Natural killer cell treated with Interleukin-12 subunit alpha and Interleukin-12 subunit beta and Interleukin-15 and Interleukin-18, amount 100 ng/mL, for 72 hours (primary cell): Measurements from ENCODE around the gene UNC5CL. TPM values are rescaled to one million over a fixed set of nuclear protein-coding genes. Genes with fewer than 3 reads are reported as not detected.
"Not testable (repeated sequence)": the region's sequence is repeated elsewhere in the genome, so short reads cannot be mapped to it uniquely, and the experiment has no call there.

Experiments used
- ATAC-seq, 2 donors: fragments of 150-1000 bp; cut with Tn5 transposase in 1 of 2; sonication (Bioruptor Pico), chemical (Tn5 transposase) in 1 of 2; 2 replicates each; pipeline ENCODE4 v1.10.0; 2021
- DNase-seq: peaks from one replicate; pipeline ENCODE4 v3.0.0; 2022; ENCODE audit warnings: low spot score
- H3K27ac Mint-ChIP-seq, 2 donors: 1 replicate in 1 of 2; 2 replicates in 1 of 2; pipeline ENCODE4 v1.8.0; 2022; ENCODE audit warnings: mixed read lengths in 2 of 2, mild to moderate bottlenecking in 1 of 2, moderate library complexity in 1 of 2
- H3K27me3 Mint-ChIP-seq, 2 donors: 1 replicate in 1 of 2; 2 replicates in 1 of 2; pipeline ENCODE4 v1.8.0; 2022; ENCODE audit warnings: mixed read lengths in 2 of 2
- H3K36me3 Mint-ChIP-seq: one replicate; pipeline ENCODE4 v1.8.0; 2022; ENCODE audit warnings: mixed read lengths
- H3K4me1 Mint-ChIP-seq, 2 donors: 1 replicate in 1 of 2; 2 replicates in 1 of 2; pipeline ENCODE4 v1.8.0; 2022; ENCODE audit warnings: low read depth in 2 of 2, mixed read lengths in 2 of 2, mild to moderate bottlenecking in 1 of 2
- H3K4me3 Mint-ChIP-seq: one replicate; pipeline ENCODE4 v1.8.0; 2022; ENCODE audit warnings: mixed read lengths
- H3K9me3 Mint-ChIP-seq: 2 replicates; pipeline ENCODE4 v1.8.0; 2022; ENCODE audit warnings: mixed read lengths
- total RNA-seq, 2 donors: library from RNA; stranded (reverse); gene quantifications; one replicate each; pipeline ENCODE4 v1.2.3, GENCODE V29; 2022

The UNC5CL gene
- total RNA-seq, 2 donors from 2014 or later = 2.4 to 5.0 TPM

GRCh38 chr6:41023114-41023513, 15.9 kb downstream of the UNC5CL start:
- ATAC-seq (no peak), DNase-seq (no peak)
- peaks cover 10 to 13% of the 10 kb centered on the region in 2 donors for H3K4me1 Mint-ChIP-seq
- H3K4me3 Mint-ChIP-seq = no peak overlapping the region
- peaks cover 0 to 3% of the 10 kb centered on the region in 2 donors for H3K27me3 Mint-ChIP-seq
- H3K9me3 Mint-ChIP-seq = no peaks in the 10 kb centered on the region
- no peak overlapping the region for H3K27ac Mint-ChIP-seq
- H3K36me3 Mint-ChIP-seq = no peaks in the 10 kb centered on the region

DNA sequence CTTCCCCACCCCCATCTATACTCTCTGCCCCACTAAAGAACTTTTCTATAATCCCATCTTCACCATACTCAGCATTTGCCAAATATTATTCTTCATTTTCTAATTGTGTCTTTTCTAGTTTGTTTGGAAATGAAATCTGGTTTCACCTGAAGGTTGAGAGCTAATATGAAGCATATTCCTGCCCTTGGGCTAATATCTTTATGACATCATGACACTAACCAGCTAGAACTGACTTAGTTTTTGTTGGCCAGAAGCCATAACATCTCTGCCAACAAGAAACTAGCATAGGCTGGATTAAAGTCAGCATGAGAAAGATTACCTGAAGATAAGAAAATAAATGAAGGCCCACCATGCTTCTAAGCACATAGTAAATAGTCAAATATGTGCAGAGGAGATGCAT, 16.7 kb downstream of the UNC5CL start:
- H3K9me3 Mint-ChIP-seq = no peaks in the 10 kb centered on the region
- no peak for ATAC-seq

DNA sequence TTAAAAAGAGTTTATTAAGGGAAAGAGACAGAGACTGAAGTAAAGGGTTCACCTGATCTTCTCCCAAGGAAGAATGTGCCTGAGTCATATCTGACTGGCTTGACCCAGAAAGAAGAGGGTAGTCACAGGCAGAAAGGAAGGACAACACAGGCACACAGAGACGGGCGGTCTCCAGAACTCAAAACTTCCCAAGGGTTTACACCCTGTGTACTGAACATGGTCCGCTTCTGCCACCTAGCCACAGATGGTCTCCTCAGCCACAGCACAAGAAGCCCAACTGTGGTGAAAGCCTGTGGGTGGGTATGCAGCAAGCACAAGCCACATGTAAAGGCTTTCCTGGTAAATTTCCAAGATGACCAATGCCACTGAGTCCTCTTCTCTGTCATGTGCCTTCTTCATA, 17.2 kb downstream of the UNC5CL start:
- no peak for ATAC-seq
- no peaks in the 10 kb centered on the region for H3K9me3 Mint-ChIP-seq
- no peak overlapping the region for H3K4me3 Mint-ChIP-seq
- H3K27ac Mint-ChIP-seq = no peak overlapping the region
- H3K36me3 Mint-ChIP-seq = no peaks in the 10 kb centered on the region
- peaks cover 0 to 3% of the 10 kb centered on the region in 2 donors for H3K27me3 Mint-ChIP-seq
- no peak for DNase-seq
- no peaks in the 10 kb centered on the region for H3K4me1 Mint-ChIP-seq

More for the DNA sequence above, 16.7 kb downstream of the UNC5CL start:
- Mint-ChIP-seq H3K4me3 (no peak overlapping the region), H3K4me1 (peaks cover 4% of the 10 kb centered on the region in 2 donors), H3K27me3 (peaks cover 0 to 3% of the 10 kb centered on the region in 2 donors), H3K27ac (no peak overlapping the region), H3K36me3 (no peaks in the 10 kb centered on the region)
- no peak for DNase-seq

DNA sequence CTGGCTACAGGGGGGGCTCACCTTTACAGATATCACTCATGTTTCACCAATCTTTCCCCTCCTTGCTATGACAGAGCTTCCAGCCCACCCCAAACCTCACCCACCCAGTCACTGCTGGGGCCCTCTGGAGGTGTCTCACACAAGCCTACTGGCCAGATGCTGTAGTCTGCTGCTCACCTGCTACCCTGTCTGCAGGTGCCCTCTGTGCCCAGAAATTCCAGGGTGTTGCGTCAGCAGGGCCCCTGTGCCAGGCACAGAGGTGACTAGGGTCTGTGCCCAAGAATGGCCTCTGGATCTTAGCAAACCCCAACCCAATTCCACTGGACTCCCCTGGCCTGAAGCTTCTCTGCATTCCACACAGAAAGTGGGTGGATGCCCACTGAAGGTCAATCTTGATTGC, 21.4 kb downstream of the UNC5CL start:
- ATAC-seq = no peak
- Mint-ChIP-seq H3K27ac (no peak overlapping the region), H3K27me3 (peaks cover 0 to 5% of the 10 kb centered on the region in 2 donors), H3K9me3 (no peaks in the 10 kb centered on the region), H3K4me1 (no peaks in the 10 kb centered on the region), H3K36me3 (no peaks in the 10 kb centered on the region), H3K4me3 (no peak overlapping the region)
- DNase-seq = no peak

GRCh38 chr6:41015860-41016259, 23.2 kb downstream of the UNC5CL start:
- not testable (repeated sequence) for H3K27ac Mint-ChIP-seq, H3K4me3 Mint-ChIP-seq, H3K9me3 Mint-ChIP-seq, DNase-seq, H3K4me1 Mint-ChIP-seq, H3K36me3 Mint-ChIP-seq, H3K27me3 Mint-ChIP-seq, ATAC-seq

GRCh38 chr6:41014780-41015179, 24.2 kb downstream of the UNC5CL start:
- ATAC-seq = no peak
- Mint-ChIP-seq H3K4me3 (no peak overlapping the region), H3K27me3 (peaks cover 6 to 7% of the 10 kb centered on the region in 2 donors), H3K27ac (no peak overlapping the region), H3K36me3 (no peaks in the 10 kb centered on the region), H3K4me1 (no peaks in the 10 kb centered on the region), H3K9me3 (no peaks in the 10 kb centered on the region)
- no peak for DNase-seq

DNA sequence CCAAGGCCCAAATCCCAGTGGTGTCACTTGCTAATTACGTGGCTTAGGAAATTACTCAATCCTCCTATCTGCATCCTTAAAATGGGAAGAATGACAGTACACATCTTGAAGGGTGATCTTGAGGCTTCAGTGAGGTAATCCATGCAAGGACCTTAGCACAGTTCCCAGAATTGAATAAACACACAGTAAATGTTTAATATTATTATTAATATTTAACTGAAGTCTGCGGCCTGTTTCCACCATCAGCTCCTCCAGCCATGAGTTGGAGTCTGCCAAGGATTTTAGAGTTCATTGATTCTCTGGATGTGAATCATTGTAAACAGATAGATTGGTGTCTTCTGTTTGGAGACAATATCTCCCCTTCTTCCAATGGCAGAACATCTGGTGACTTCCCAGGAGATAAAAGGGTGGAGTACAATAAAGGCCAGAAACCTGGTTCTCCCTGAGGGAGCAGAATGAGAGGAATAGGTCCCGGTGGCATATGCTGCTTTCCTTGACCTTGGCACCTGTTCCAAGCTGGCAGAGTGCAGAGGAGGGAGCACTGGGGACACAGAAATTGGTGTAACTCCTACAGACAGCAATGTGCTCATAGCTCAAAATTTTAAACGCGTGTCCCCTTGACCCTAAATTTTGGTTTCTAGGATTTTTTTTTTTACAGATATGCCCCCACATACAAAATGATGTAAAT, 25.4 kb downstream of the UNC5CL start:
- H3K9me3 Mint-ChIP-seq = no peaks in the 10 kb centered on the region
- no peaks in the 10 kb centered on the region for H3K36me3 Mint-ChIP-seq
- no peak overlapping the region for H3K4me3 Mint-ChIP-seq
- no peak for DNase-seq
- no peak overlapping the region for H3K27ac Mint-ChIP-seq
- H3K4me1 Mint-ChIP-seq = no peaks in the 10 kb centered on the region
- peaks cover 6 to 7% of the 10 kb centered on the region in 2 donors for H3K27me3 Mint-ChIP-seq
- ATAC-seq = no peak

DNA sequence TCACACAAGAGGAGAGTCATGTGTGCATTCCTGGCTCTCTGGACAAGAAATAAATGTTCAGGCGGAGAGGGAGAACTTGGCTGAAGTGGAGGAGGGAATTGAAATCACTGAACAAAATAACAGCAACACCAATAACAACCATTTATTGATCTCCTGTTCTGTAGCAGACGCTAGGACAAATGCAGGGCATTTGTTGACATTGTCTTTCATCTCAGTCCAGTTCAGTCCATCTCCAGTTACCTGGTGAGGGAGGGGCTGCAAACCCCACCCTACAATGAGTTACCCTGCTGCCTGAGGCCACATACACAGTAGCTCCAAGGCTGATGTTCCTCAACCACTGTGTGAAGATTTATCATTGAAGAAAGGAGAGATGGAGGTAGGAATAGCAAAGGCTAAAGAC, 27.3 kb downstream of the UNC5CL start:
- H3K9me3 Mint-ChIP-seq = no peaks in the 10 kb centered on the region

GRCh38 chr6:41009669-41010068, 29.4 kb downstream of the UNC5CL start:
- H3K4me3 Mint-ChIP-seq = no peak overlapping the region
- H3K4me1 Mint-ChIP-seq = no peaks in the 10 kb centered on the region
- peaks cover 8 to 15% of the 10 kb centered on the region in 2 donors for H3K27me3 Mint-ChIP-seq
- ATAC-seq (no peak), DNase-seq (no peak)
- no peak overlapping the region for H3K27ac Mint-ChIP-seq
- H3K9me3 Mint-ChIP-seq = no peaks in the 10 kb centered on the region
- H3K36me3 Mint-ChIP-seq = no peaks in the 10 kb centered on the region

More for the DNA sequence above, 27.3 kb downstream of the UNC5CL start:
- no peak overlapping the region for H3K27ac Mint-ChIP-seq
- H3K27me3 Mint-ChIP-seq = peaks cover 3 to 7% of the 10 kb centered on the region in 2 donors
- no peaks in the 10 kb centered on the region for H3K36me3 Mint-ChIP-seq
- DNase-seq = no peak
- H3K4me3 Mint-ChIP-seq = no peak overlapping the region
- no peaks in the 10 kb centered on the region for H3K4me1 Mint-ChIP-seq
- ATAC-seq = no peak

GRCh38 chr6:41008011-41008410, 31.0 kb downstream of the UNC5CL start:
- no peak for ATAC-seq
- H3K27me3 Mint-ChIP-seq = peaks cover 19 to 27% of the 10 kb centered on the region in 2 donors
- H3K4me1 Mint-ChIP-seq = no peaks in the 10 kb centered on the region
- no peak overlapping the region for H3K4me3 Mint-ChIP-seq
- no peak for DNase-seq
- H3K9me3 Mint-ChIP-seq = no peaks in the 10 kb centered on the region
- H3K36me3 Mint-ChIP-seq = no peaks in the 10 kb centered on the region
- no peak overlapping the region for H3K27ac Mint-ChIP-seq

GRCh38 chr6:41006980-41007379, 32.0 kb downstream of the UNC5CL start:
- H3K36me3 Mint-ChIP-seq, ATAC-seq, H3K27ac Mint-ChIP-seq, DNase-seq, H3K9me3 Mint-ChIP-seq, H3K4me1 Mint-ChIP-seq, H3K4me3 Mint-ChIP-seq: not testable (repeated sequence)
- H3K27me3 Mint-ChIP-seq = peaks cover 19 to 35% of the 10 kb centered on the region in 2 donors

DNA sequence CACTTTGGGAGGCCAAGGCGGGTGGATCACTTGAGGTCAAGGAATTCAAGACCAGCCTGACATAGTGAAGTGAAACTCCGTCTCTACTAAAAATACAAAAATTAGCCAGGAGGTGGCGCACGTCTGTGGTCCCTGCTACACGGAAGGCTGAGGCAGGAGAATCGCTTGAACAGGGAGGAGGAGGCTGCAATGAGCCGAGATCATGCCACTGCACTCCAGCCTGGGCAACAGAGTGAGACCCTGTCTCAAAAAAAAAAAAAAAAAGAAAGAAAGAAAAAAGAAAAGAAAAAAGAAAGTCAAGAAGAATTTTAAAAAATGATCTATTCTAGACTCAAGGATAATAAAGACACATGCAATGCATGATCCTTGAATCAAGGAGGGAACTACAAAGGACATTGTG, 32.8 kb downstream of the UNC5CL start:
- not testable (repeated sequence) for H3K4me3 Mint-ChIP-seq, H3K36me3 Mint-ChIP-seq, H3K4me1 Mint-ChIP-seq, H3K9me3 Mint-ChIP-seq, H3K27ac Mint-ChIP-seq
- ATAC-seq = peak; percentile 58 to 65
- DNase-seq = peak; percentile 74
- H3K27me3 Mint-ChIP-seq = peaks cover 24 to 42% of the 10 kb centered on the region in 2 donors

DNA sequence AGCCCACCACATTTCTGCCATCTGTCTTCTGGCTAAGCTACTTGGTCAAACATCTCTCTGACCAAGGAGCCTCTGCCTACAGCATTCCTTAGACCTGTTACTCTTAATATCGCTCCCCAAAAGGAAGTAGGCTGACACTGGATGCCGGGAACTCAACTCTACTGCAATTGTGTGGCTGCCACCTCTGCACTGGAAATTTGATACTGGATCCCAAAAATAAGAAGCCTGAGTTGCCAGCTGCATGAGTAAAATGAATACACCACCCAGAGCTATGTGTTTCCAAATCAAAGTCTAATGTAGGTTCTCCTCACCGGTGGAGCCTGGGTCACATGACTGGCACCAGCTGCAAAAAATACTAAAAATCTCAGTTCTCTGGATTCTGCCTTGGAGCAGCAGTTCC, 36.9 kb downstream of the UNC5CL start:
- ATAC-seq = no peak
- no peak for DNase-seq
- H3K27me3 Mint-ChIP-seq = peaks cover 35 to 52% of the 10 kb centered on the region in 2 donors
- no peak overlapping the region for H3K4me3 Mint-ChIP-seq
- no peaks in the 10 kb centered on the region for H3K9me3 Mint-ChIP-seq
- H3K4me1 Mint-ChIP-seq = no peaks in the 10 kb centered on the region
- H3K36me3 Mint-ChIP-seq = no peaks in the 10 kb centered on the region
- no peak overlapping the region for H3K27ac Mint-ChIP-seq

- ATAC-seq (no peak), DNase-seq (no peak)
- Mint-ChIP-seq H3K4me3 (no peak overlapping the region), H3K27ac (no peak overlapping the region), H3K36me3 (no peaks in the 10 kb centered on the region), H3K4me1 (no peaks in the 10 kb centered on the region), H3K27me3 (peaks cover 40 to 59% of the 10 kb centered on the region in 2 donors), H3K9me3 (no peaks in the 10 kb centered on the region)
These were observed 38.8 kb downstream of the UNC5CL start for GRCh38 chr6:41000248-41000647.

DNA sequence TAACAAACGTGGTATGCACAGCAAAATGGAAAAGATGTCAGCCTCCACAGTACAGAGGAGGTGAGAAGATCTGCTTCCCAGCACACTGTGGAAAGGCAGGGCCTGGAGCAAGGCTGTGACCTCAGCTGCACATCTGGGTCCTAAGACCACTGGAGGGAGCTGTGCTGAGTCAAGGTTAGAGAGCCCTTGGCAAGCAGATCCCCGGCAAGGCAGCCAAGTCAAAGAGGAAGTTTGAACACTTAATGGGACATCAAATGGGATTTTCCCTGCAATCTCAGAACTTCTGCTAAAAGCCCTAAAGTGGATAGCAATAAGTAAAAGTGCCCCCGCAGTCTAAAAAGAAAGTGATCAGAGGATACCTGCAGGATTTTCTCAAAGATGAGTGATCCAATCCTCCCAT, 39.5 kb downstream of the UNC5CL start:
- Mint-ChIP-seq H3K9me3 (no peaks in the 10 kb centered on the region), H3K4me3 (no peak overlapping the region), H3K27ac (no peak overlapping the region), H3K4me1 (no peaks in the 10 kb centered on the region), H3K27me3 (peaks cover 35 to 52% of the 10 kb centered on the region in 2 donors), H3K36me3 (no peaks in the 10 kb centered on the region)
- no peak for DNase-seq
- no peak for ATAC-seq
